ENCODE results near the gene ZNF793.

GRCh38 chr19:37565370-37565669 is 58.6 kb downstream of the ZNF793 start:
- no peak for TF ChIP-seq CTCF (IDR thresholded peaks at IDR 0.05)
- no peak for TF ChIP-seq ATF3 (CRISPR knock-in tag; conservative IDR thresholded peaks at IDR 0.05)
- TF ChIP-seq AFF4 (CRISPR knock-in tag; IDR thresholded peaks at IDR 0.05; ENCODE audit: borderline replicate concordance) = no peak
- no peak for TF ChIP-seq FOXK1 (CRISPR knock-in tag; IDR thresholded peaks at IDR 0.05)

Data from WTC11 (cell line).